ENCODE results near the gene FAM181A.
A peak's percentile ranks its signal among the peaks of the same experiment; 100 is the strongest.

The FAM181A gene

DNA sequence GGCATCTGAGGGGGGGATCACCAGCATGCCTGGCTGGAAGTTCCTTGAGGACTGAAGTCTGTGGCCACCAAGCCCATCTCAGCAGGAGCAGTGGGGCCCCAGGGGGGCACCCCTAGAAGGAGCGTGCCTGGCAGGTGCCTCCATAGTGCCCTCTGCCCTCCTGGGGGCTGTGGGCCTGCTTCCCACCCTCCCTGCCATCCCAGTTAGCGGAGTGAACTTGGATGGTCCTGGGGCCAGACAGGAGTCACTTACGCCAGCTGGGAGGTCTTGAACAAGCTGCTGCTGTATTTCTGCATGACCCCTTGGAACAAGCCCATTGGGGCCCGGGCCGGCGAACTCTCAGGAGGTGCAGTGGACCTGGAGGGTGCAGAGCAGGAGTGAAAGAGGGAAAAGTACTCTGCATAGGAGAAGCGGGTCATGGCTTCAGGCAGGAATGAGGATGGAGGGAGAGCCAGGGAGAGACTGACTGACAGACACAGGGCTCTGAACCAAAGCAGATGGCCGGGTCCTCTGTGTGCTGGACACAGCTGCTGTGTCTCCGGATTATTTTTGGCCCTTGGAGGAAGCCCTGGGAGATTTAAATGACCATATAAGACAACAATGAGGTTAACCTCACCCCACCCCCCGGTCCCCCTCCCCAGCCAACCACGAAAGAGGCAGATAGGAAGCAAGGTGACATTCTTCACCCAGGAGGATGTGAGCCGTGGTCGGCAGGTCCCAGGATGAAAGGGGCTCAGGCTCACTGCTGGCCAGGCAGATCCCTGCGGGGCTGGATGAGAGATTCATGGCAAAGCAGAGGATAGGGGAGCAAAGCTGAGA is 29.6 kb downstream of the FAM181A start:
- TF ChIP-seq, protein P1, sequence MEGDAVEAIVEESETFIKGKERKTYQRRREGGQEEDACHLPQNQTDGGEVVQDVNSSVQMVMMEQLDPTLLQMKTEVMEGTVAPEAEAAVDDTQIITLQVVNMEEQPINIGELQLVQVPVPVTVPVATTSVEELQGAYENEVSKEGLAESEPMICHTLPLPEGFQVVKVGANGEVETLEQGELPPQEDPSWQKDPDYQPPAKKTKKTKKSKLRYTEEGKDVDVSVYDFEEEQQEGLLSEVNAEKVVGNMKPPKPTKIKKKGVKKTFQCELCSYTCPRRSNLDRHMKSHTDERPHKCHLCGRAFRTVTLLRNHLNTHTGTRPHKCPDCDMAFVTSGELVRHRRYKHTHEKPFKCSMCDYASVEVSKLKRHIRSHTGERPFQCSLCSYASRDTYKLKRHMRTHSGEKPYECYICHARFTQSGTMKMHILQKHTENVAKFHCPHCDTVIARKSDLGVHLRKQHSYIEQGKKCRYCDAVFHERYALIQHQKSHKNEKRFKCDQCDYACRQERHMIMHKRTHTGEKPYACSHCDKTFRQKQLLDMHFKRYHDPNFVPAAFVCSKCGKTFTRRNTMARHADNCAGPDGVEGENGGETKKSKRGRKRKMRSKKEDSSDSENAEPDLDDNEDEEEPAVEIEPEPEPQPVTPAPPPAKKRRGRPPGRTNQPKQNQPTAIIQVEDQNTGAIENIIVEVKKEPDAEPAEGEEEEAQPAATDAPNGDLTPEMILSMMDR (IDR thresholded peaks at IDR 0.05; ENCODE audit: extremely low read depth, insufficient read depth, missing control alignments): no peak
- DNase-seq (ENCODE audit: low spot score): peak; percentile 41
- in situ Hi-C loops (cut with MboI; ENCODE audit: low pct_unique_long_range_greater_than_20kb, low sequenced_read_pairs, unreplicated experiment): loop anchor here (25.0 kb wide), 1 partner anchor 1556 kb away; the partner anchor contains the start of gene SYNE3

DNA sequence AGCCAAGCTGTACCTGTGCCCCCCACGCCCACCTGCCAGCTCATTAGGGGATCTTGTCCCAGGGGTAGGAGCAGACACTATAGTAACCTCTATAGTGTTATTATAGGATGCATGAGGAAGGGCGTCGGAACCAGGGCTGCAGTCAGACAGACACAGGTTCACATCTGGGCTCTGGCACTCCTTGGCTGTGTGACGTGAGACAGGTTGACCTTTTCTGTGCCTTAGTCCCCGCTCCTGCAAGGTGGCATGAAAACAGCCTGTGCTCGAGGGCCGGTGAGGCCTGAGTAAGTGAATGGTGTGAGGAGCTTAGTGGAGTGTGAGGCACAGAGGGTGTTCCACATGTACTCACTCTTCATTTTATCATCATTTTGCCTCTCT is 30.2 kb downstream of the FAM181A start:
- TF ChIP-seq, protein P1 (IDR thresholded peaks at IDR 0.05; ENCODE audit: extremely low read depth, insufficient read depth, missing control alignments): no peak
- in situ Hi-C loops (cut with MboI; ENCODE audit: low pct_unique_long_range_greater_than_20kb, low sequenced_read_pairs, unreplicated experiment): loop anchor here (25.0 kb wide), 1 partner anchor 1555 kb away; the partner anchor contains the start of gene SYNE3
- no peak for DNase-seq (ENCODE audit: low spot score)

DNA sequence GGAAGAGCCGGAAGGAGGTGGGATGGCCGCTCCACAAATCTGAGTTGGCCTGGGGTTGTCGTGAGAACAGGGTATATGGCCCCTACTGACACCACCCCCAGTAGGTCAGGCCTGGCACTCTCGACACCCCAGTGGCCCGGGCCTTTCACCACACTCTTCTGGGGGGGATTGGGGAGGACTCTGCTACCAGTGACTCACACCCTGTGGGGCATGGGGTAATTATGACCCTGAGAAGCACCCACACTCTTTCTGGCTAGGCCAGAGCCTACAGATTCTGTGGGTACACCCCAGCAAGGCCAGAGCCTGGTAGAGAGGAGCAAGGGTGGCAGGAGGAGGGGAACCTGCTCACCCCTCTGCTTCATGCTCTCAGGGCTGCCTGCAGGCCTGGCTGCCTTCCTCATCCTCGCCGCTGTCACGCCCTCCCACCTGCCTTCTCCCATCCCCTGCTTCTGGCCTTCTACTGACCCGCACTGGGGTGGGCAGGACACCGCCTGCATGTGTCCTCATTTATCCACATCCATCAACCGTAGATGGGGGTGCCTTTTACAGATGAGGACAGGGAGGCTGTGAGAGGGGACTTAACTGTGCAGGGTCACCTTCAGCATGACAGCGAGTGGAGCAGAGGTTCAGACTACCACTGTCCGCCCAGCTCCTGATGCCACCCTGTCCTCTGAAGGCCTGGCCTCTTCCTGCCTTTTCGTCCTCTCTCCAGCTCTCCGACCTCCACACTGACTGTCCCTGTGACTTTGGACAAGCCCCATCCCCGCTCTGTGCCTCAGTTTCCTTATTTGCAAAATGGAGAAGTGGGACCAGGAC is 30.8 kb downstream of the FAM181A start:
- TF ChIP-seq, protein P1 (IDR thresholded peaks at IDR 0.05; ENCODE audit: extremely low read depth, insufficient read depth, missing control alignments): no peak
- no peak for DNase-seq (ENCODE audit: low spot score)
- in situ Hi-C loops (cut with MboI; ENCODE audit: low pct_unique_long_range_greater_than_20kb, low sequenced_read_pairs, unreplicated experiment): loop anchor here (25.0 kb wide), 1 partner anchor 1554 kb away; the partner anchor contains the start of gene SYNE3

DNA sequence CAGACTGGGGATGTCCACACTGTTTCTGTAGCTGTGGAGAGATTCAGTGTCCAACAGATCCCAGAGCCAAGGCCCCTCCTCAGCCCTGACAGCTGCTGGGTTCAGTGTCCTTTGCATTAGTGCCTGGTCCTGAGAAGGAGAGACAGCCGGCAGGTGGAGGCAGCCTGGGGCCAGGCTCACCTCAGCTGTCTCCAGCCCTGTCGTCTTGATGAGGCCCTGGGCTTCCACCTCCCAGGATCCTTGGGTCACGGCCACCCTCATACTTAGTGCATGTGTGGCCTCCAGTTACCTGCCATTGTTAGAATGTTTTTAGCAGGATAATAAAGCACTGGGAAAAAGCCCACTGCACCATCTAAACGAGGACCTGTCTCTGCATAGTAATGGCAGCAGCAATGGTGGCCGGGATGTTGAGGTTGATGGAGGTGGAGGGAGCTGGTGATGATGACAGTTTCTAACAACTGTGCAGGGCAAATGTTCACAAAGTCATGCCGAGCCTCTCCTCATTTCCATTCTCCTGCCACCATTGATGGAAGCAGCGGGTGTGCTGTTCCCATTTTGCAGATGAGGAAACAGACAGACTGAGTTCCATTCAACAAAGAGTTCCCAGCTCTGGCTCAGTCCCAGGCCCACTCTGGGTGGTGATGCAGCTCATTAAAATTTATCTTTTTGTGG is 31.6 kb downstream of the FAM181A start:
- DNase-seq (ENCODE audit: low spot score): no peak
- TF ChIP-seq, protein P1 (IDR thresholded peaks at IDR 0.05; ENCODE audit: extremely low read depth, insufficient read depth, missing control alignments): no peak
- in situ Hi-C loops (cut with MboI; ENCODE audit: low pct_unique_long_range_greater_than_20kb, low sequenced_read_pairs, unreplicated experiment): loop anchor here (25.0 kb wide), 1 partner anchor 1554 kb away; the partner anchor contains the start of gene SYNE3

DNA sequence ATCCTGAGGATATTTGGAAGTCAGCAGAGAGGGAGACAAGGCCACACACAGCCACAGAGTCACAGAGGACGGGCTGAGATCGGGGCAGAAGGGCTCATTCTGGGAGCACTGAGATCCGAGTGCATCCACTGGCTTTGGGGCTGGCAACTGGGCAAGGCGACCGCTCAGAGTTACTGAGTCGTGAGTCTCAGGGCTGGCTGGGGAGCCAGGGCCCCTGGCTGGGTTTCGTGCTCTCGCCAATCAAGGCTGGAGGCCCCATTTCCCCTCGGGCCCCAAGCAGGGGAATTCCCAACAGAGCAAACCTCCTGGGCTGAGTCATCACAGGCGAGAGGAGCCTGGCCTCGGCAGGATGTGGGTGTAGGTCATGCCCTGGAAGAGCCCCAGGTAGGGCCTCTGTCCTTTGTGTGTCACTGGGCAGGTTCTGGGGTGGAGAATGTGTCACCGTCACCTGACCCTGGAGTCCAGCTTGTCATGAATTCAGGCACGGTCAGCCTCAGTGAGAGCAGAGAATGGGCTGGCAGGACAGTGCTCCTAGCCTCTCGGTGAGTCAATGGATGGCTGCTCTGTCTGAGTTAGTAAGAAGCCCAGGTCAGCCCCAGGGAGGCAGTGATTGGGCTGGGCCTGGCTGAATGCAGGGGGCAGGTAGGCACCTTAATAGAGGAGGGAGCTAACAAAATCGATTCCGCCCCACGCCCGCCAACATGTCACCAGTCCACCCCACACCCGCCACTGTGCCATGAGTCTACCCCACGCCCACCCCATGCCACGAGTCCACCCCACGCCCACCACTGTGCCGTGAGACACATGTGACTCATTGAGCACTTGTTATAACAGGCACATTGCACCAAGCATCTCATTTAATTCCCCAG is 32.3 kb downstream of the FAM181A start:
- in situ Hi-C loops (cut with MboI; ENCODE audit: low pct_unique_long_range_greater_than_20kb, low sequenced_read_pairs, unreplicated experiment): loop anchor here (25.0 kb wide), 1 partner anchor 1553 kb away; the partner anchor contains the start of gene SYNE3
- TF ChIP-seq, protein P1 (IDR thresholded peaks at IDR 0.05; ENCODE audit: extremely low read depth, insufficient read depth, missing control alignments): no peak
- DNase-seq (ENCODE audit: low spot score): peak; percentile 88
